HG03520 (cell line): ENCODE measurements around the gene TMSB4X.
"Not testable (repeated sequence)": the region's sequence is repeated elsewhere in the genome, so short reads cannot be mapped to it uniquely, and the experiment has no call there.

Experiments
- ATAC-seq: cut with Tn5 transposase; IDR thresholded peaks from one replicate; pipeline ENCODE4 v1.9.1; 2021; ENCODE audit warnings: mild to moderate bottlenecking, moderate library complexity; ENCODE audit not compliant: unreplicated experiment

Gene TMSB4X

DNA sequence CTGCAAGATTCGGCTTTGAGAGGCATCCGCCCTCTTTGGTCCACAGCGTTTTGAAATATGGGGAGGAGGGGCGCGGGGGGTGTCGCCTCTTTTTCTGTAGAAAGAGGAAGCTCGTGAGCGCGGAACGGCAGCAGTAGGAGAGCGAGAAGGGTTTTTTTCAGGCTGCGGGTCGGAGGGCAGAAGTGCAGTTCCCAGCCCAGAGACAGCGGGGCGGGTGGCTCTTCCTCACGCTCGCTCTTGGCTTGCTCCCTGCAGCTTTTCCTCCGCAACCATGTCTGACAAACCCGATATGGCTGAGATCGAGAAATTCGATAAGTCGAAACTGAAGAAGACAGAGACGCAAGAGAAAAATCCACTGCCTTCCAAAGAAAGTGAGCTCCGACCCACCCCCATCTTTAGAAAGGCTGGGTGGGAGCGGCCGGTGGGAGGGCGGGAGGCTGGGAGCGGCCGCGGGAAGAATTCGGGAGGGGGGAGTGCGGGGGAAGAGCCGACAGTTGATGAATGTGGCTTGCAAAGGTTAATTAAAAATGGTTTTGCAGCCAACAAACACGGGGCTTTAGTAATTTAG lies 1.2 kb downstream of the TMSB4X start:
- no peak for ATAC-seq

DNA sequence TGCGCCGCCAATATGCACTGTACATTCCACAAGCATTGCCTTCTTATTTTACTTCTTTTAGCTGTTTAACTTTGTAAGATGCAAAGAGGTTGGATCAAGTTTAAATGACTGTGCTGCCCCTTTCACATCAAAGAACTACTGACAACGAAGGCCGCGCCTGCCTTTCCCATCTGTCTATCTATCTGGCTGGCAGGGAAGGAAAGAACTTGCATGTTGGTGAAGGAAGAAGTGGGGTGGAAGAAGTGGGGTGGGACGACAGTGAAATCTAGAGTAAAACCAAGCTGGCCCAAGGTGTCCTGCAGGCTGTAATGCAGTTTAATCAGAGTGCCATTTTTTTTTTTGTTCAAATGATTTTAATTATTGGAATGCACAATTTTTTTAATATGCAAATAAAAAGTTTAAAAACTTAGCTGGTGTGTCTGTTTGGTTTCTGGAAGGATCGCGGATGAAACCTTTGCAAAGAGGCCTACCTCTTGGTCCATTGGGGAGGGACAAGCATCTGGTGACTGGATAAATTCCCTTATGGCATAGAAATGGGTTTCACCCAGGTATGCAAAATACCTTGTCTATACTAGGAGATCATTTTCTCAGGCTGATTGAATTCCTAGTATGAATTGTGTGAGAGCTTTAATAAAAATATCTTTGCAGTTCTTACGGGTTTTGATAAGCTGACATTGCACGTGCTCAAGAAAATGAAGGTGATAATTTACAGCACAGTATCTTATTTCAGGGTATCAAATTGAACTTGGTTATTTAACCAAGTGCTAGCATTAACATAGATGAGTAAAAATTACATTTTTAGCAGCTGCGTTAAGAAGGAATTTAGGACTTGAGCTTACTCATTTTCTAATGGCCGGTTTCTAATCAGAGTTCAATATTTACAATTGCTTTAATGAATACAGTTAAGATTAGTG lies 2.2 kb downstream of the TMSB4X start:
- not testable (repeated sequence) for ATAC-seq

DNA sequence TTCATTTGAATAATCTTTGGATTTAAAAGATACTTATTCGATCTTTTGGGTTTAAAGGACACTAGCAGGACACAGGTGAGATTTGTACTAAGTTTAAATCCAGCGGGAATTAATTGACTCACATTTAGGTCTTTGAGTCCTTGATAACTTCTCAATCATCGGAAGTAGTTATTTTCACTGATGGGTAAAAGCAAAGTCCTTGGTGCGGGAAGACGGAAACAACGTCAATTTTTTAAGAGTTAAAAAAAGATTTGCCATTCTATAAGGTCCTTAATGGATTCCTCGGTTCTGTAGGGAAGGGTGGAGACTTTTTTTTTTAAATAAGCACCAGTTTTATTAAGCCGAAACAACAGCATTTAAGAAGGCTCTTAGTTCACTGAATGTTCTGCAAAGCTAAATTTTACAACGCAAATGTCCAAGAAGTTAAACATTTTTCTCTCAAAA lies 2.9 kb downstream of the TMSB4X start:
- ATAC-seq, result peak; percentile 3

DNA sequence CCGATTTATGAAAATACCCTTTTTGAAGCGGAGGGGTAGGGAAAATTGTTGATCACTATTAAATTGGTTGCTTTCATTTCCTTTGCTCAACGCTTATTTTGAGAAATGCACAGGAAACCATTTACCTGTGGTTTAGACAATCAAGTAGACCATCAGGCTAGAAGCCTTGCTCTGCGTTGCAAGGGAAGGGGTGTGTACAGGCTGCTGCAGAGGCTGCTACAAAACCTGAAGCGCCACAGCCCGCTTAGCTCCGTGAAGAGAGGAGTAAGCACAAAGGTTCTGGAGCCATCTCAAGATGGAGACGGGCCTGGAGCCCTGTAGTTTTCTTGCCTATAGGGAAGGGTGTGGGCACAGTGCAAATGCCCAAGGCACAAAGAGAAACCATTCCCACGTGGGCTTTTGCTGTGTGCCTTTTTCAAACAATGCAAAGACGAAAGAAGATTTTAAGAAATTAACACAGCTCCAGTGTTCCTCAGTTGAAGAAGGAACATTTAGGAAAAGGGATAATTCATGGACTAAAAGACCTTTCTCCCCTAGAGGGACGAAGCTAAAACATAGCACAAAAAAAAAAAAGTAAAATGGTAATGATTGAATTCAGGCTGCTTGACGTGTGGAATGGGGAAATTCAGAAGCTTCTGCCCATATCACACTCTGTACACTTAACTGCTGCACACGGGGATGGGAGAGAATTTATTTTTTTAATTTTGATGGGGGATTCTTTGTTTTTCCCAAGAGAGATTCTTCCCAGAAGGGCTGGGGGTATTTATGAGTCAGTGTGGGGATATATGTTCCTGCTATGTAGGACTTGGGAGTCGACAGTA lies 3.5 kb downstream of the TMSB4X start:
- ATAC-seq, result peak; percentile 51

DNA sequence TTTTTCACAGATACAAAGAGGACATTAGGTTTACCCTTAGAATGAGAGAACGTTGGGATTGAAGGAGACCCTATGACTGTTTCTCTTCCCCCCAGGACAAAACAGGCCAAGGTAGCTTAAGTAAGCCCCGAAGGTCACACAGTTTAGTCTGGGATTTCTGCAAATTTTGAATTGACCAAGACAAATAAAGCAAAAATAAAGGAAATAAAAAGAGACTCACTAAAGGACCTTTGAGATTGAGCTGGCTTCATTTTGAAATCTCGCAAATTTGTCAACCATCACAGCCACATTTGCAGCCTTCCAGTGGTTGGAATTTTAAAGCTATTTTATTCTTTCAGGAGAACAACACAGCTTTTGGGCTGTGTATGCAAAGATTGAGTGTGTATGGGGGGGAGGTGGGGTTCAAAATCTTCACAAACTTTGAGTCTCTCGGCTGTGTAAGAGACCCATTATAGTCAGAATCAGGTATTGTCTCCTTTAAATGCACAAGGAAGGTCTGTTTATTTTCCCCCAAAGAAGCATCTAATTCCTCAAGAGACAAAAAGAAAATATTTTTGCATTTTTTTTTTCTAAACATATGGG lies 4.2 kb downstream of the TMSB4X start:
- ATAC-seq, result no peak

DNA sequence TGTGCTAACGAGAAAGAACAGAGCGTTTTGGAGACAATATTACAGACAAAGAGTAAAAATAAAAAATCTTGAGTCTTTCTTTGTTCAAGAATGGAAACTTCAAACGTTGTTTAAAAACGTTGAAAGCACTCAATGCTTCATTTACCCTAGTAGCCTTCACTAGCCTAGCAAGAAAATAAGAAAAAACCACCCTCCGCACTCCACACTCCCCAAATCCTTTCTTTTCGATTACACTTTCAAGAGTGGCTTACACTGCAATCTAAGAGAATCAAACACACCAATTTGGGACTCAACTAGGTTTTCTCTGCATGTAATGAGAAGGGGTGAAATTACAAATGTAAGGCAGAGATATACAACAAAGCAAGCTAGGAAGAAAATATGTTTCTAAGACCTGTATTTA lies 4.7 kb downstream of the TMSB4X start:
- ATAC-seq, result no peak

DNA sequence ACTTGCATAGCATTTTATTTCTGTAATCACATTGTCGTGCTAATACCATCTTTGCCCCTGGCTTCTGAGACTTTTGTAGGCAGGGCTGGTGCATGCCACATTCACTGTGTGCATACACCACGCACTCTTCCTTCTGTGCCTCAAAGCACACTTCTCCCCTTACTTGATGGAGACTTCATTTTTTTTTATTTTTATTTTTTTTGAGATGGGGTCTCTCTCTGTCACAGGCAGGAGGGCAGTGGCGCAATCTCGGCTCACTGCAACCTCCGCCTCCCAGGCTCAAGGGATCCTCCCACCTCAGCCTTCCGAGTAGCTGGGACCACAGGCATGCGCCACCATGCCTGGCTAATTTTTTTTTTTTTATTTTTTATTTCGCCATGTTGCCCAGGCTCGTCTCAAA lies 5.1 kb downstream of the TMSB4X start:
- not testable (repeated sequence) for ATAC-seq

DNA sequence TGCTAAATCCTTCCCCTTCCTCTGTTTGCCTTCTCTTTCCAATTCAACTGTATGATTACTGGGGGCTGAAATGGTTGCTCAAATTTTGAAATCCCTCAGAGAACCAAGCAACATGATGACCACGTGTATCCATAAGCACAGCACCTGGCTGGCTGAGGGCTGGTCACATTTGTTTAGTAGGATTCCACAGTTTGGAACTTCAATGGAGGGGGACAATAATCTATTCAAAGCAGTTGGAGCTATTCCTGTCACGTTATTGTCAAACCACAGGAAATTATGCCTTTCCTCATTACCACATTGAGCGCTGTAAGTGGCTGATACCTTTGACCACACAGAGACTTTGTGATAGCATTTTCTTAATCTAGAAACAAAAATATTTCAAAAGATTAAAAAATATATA lies 7.0 kb downstream of the TMSB4X start:
- no peak for ATAC-seq

DNA sequence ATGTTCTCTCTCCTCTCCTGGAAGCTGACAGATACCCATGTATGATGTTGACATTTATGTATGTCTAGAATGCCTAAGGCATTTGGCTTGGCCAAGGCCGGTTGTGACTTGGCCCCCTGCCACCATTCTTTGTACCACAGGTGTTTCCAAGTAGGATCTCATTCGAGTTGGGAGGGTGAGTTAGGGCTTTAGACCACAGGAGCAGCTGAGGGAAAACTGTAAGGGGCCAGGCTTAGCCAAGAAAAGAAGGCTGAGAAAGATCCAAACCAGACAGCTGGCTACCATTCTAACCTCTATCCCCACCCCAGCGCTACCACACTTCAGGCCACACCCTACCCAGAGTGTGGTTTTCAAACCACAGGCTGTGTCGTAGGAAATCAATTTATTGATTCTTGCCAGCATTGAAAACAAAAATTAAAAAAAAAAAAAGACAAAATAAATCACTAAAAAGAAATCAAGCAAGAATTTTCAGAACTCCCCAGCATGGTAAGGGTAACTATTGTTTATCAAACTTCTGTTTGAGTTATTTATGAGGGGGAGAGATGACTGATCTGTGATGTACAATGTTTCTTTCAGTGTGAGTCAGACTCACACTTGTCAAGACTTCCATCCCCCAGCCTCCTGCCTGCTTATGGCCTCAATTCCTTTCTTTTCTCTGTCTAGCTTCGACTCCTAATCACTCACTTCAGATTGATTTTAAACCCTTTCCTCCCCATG lies 9.9 kb downstream of the TMSB4X start:
- ATAC-seq, result peak; percentile 65

DNA sequence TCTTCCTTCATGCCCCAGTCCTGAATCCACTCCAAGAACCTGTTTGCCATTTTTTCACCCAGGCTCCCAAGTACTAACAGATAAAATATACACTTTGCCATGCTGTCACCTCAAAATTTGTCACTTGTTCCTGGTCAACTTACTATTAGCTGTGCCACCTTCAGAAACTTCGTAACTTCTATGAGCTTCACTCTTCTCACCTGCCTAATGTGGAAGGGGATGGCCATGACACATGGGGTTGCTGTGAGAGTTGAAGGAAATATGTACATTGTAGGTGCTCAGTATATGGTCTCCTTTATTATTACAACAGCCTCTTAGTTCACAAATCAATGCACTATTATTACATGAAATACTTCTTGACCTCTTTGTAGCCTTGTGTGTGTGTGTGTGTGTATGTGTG lies 10.4 kb downstream of the TMSB4X start:
- no peak for ATAC-seq

DNA sequence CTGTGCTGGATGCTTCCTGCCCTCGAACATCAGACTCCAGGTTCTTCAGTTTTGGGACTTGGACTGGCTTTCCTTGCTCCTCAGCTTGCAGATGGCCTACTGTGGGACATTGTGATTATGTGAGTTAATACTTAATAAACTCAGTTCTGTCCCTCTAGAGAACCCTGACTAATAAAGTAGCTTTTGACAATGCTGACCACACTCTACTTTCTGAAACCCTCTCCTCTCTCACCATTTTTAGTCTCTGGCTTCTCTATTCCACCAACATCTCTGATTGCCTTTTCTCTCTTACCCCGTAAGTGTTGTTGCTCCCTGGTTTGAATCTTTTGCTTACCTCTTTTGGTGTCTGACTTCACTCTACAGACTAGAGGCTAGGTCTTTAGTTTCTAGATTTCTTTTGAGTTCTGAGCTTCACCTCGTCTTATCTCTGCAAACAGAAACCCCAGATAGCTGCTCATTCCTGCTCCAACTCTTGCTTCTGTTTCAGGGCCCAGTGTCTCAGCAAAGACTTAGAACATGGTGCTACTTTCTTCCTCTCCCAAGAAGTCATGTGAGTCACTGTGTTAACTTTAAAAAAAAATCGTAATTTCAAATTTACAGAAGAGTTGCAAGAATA lies 11.4 kb downstream of the TMSB4X start:
- ATAC-seq, result peak; percentile 42

DNA sequence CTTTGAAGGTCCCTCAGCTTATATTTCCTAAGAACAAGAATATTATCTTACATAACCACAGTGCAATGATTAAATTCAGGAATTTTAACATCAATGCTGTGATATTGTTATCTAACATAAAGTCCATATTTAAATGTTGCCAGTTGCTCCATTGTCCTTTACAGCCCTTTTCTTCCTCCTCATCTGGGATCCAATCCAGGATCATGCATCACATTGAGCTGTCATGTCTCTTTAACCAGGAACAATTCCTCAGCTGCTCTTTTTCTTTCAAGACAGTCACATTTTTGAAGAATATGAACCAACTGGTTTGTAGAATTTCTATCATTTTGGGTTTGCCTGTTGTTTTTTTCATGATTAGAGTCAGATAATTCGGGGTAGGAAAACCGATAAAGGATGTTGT lies 12.0 kb downstream of the TMSB4X start:
- ATAC-seq, result no peak

DNA sequence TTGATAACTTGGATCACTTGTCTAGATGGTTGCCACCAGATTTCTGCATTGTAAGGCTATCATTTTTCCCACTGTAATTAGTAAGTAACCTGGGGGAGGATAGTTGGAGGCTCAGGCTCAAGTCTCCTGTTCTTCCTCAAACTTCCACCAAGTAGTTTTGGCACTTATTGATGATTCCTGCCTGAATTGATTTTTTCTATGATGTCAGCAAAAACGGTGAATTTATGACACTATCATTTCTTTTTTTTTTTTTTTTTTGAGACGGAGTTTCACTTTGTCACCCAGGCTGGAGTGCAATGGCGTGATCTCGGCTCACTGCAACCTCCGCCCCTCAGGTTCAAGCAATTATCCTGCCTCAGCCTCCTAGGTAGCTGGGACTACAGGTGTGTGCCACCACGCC lies 12.4 kb downstream of the TMSB4X start:
- no peak for ATAC-seq

DNA sequence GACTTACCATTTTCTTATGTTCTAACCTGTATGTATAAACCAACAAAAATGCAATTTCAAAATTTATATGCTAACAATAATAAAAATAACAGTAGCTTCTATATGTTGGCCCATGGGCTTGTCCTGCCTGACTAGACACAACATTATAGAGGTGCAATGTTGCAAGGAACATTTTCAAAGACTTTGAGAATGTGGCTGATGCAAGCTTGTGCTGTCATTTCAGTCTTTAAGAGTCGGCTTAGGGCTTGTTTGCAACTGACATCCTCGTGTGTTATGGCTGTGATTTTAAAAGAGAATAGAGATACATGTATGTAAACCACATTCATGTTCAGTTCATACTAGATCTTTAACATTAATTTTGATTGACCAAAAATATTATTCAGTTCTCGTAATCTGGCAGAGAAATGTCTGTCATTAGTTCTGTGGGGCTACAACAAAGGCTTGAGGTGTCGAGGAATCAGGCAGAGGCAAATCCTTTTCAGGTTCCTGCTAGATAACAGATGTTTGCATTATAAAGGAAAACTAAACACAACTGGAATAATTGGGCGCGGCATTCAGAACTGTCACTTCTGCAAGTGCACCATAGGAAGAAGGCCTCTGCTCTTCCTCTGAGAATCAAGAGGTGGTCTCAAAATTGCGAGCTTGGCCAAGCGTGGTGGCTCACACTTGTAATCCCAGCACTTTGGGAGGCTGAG lies 13.1 kb downstream of the TMSB4X start:
- no peak for ATAC-seq

DNA sequence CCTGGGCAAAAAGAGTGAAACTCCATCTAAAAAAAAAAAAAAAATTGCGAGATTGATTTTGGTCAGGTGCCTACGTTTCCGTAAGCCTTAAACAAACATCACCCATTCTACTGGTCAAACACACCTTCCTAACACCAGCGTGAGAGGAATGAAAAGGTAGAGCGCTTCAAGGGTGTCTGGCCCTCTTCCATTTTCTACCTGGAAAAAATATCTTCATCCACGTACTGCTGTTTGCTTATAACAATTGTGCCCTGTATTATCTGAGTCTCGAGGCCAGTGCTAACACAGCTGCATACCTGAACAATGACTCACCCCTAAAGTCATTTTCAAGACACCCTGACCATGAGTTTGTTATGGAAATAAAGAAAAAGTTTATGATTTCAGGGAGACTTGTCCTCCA lies 13.9 kb downstream of the TMSB4X start:
- no peak for ATAC-seq

DNA sequence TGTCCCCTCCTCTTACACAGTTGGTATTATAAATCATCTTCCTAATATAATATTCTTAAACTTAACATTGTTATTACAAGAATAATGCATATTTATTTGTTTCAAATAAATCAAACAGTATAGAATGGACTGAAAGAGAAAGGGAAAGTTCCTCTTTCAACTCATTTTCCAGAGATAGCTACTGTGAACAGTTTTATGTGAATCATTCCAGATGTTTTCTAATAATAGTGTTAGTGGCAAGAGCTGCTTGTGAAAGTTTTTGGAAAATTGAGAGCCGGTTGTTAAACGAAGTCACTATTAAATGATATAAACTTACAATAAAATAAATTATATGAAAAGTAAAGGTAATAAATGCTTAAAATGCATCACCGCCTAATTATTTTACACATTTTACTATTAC lies 14.6 kb downstream of the TMSB4X start:
- no peak for ATAC-seq

DNA sequence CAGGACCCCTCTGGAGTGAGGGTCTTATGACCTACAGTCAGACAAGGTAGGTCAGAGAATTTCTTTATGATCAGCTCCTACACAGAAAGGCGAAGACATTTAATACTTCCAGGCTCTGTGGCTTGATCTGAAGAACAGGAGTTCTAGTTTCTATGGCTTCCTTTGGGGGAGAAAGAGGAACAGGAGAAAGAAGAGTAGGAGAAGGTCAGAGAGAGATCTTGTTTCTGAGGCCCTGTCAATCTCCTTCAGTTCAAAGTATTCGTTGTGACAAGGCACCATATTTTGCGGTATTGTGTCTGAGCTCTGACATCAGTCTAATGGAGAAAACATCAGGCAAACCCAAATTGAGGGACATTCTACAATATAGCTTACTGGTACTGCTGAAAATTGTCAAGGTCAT lies 16.7 kb downstream of the TMSB4X start:
- no peak for ATAC-seq

DNA sequence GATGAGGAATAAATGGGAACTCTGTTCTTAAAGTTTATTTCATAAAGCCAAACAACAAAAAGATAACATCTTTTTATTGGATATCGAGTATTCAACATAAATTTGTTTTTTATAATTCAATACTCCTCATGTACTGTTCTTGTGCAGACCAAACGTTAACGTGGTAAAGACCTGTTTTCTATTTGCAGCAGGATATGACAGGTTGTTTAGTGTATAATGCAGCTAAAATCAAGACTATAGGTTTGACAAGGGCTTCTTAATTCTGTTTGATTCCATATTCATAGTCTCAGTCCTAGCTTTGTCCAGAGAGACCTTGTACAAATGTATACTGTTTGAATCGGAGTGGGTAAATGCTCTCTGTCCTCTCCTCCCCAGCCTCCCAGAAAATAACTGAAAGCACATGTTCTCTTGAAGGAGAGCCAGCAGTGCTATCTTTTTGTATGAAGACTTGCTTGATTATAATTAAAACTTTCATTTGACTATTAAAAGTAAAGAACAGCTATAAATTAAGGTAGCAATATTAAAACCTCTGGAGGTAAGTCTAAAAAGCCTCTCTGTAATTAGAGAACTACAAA lies 17.7 kb downstream of the TMSB4X start:
- no peak for ATAC-seq

DNA sequence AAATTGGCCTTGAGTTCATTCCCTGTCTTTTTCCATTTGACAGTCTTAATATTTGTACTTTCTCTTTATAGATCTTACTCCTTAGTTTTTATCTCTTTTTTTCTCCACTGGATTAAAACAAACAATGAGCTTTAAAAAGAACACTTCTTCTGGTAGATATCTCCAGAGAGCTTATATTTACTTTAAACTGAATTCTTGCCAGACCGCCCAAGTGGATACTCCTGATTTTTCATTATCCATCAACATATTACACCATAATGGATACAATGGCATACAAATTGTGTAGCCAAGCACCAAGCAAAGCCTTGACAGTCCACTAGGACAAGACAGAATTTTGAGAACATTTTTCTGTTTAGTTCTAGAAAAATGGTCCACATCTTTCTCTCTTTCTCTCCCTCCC lies 18.9 kb downstream of the TMSB4X start:
- ATAC-seq, result no peak
